H9 (cell line): ENCODE measurements around the gene PLCH2. TPM values are rescaled to one million over a fixed set of nuclear protein-coding genes. Genes with fewer than 3 reads are reported as not detected.

Experiments
- DNase-seq: peaks from one replicate; pipeline ENCODE4 v3.0.0-alpha.2; 2017
- H2AFZ ChIP-seq: one replicate; pipeline ENCODE4 v1.6.1; 2013; ENCODE audit warnings: mild to moderate bottlenecking, low read length, control low read depth, moderate library complexity
- H2AK5ac ChIP-seq: 2 replicates; pipeline ENCODE4 v1.6.1; 2013; ENCODE audit warnings: low read length, control low read depth, mixed read lengths; ENCODE audit not compliant: insufficient read length
- H2BK120ac ChIP-seq: one replicate; pipeline ENCODE4 v1.6.1; 2013; ENCODE audit warnings: low read depth, mild to moderate bottlenecking, low read length, control low read depth, inconsistent platforms; ENCODE audit not compliant: poor library complexity, severe bottlenecking
- H2BK12ac ChIP-seq: 2 replicates; pipeline ENCODE4 v1.6.1; 2013; ENCODE audit warnings: low read length, control low read depth, mixed read lengths, low read depth; ENCODE audit not compliant: insufficient read length
- H2BK15ac ChIP-seq: 2 replicates; pipeline ENCODE4 v1.6.1; 2013; ENCODE audit warnings: low read depth, low read length, control low read depth
- H2BK20ac ChIP-seq: one replicate; pipeline ENCODE4 v1.6.1; 2013; ENCODE audit warnings: low read depth, mild to moderate bottlenecking, low read length, control low read depth, inconsistent platforms; ENCODE audit not compliant: poor library complexity, severe bottlenecking
- H2BK5ac ChIP-seq: 2 replicates; pipeline ENCODE4 v1.6.1; 2013; ENCODE audit warnings: low read length, control low read depth, mixed read lengths; ENCODE audit not compliant: insufficient read length
- H3K14ac ChIP-seq: 2 replicates; pipeline ENCODE4 v1.6.1; 2013; ENCODE audit warnings: low read length, control low read depth; ENCODE audit not compliant: insufficient read depth
- H3K18ac ChIP-seq: 2 replicates; pipeline ENCODE4 v1.6.1; 2013; ENCODE audit warnings: low read depth, mild to moderate bottlenecking, mixed read lengths, low read length, control low read depth; ENCODE audit not compliant: insufficient read length
- H3K23ac ChIP-seq: 2 replicates; pipeline ENCODE4 v1.6.1; 2013; ENCODE audit warnings: low read length, control low read depth, mixed read lengths, low read depth; ENCODE audit not compliant: insufficient read length
- H3K23me2 ChIP-seq: 2 replicates; pipeline ENCODE4 v1.6.1; 2013; ENCODE audit warnings: low read depth, mild to moderate bottlenecking, mixed read lengths, low read length, control low read depth; ENCODE audit not compliant: insufficient read length, poor library complexity, severe bottlenecking
- H3K27ac ChIP-seq: 2 replicates; pipeline ENCODE4 v1.5.1; 2013; ENCODE audit warnings: low read length, control low read depth, mixed read lengths, low read depth; ENCODE audit not compliant: insufficient read length
- H3K27me3 ChIP-seq: 2 replicates; pipeline ENCODE4 v1.6.1; 2013; ENCODE audit warnings: low read length, control low read depth, inconsistent platforms; ENCODE audit not compliant: insufficient read depth
- H3K4ac ChIP-seq: 2 replicates; pipeline ENCODE4 v1.6.1; 2013; ENCODE audit warnings: low read depth, mild to moderate bottlenecking, control low read depth, inconsistent platforms, low read length, moderate library complexity
- H3K4me1 ChIP-seq: 2 replicates; pipeline ENCODE4 v1.6.1; 2013; ENCODE audit warnings: low read length, control low read depth, inconsistent platforms; ENCODE audit not compliant: insufficient read depth
- H3K4me2 ChIP-seq: 2 replicates; pipeline ENCODE4 v1.6.1; 2013; ENCODE audit warnings: low read length, control low read depth, mixed read lengths; ENCODE audit not compliant: insufficient read length, insufficient read depth
- H3K56ac ChIP-seq: 2 replicates; pipeline ENCODE4 v1.6.1; 2013; ENCODE audit warnings: low read depth, mild to moderate bottlenecking, mixed read lengths, low read length, control low read depth; ENCODE audit not compliant: insufficient read length
- H3K79me1 ChIP-seq: 2 replicates; pipeline ENCODE4 v1.6.1; 2013; ENCODE audit warnings: low read depth, mild to moderate bottlenecking, moderate library complexity, low read length, control low read depth, inconsistent platforms; ENCODE audit not compliant: insufficient read depth, poor library complexity, severe bottlenecking
- H3K79me2 ChIP-seq: 2 replicates; pipeline ENCODE4 v1.6.1; 2013; ENCODE audit warnings: low read length, control low read depth, inconsistent platforms; ENCODE audit not compliant: insufficient read depth
- H3K9ac ChIP-seq: 2 replicates; pipeline ENCODE4 v1.6.1; 2013; ENCODE audit warnings: low read length, control low read depth, mixed read lengths; ENCODE audit not compliant: insufficient read length; ENCODE audit errors: extremely low read depth
- H3K9me3 ChIP-seq: one replicate; pipeline ENCODE4 v1.6.1; 2013; ENCODE audit warnings: low read depth, low read length, inconsistent platforms; ENCODE audit not compliant: control insufficient read depth
- H3T11ph ChIP-seq: one replicate; pipeline ENCODE4 v1.6.1; 2013; ENCODE audit warnings: mild to moderate bottlenecking, low read length, control low read depth, inconsistent platforms
- H4K20me1 ChIP-seq: one replicate; pipeline ENCODE4 v1.6.1; 2013; ENCODE audit not compliant: control insufficient read depth, insufficient read length, insufficient read depth
- H4K5ac ChIP-seq: 2 replicates; pipeline ENCODE4 v1.6.1; 2013; ENCODE audit warnings: low read depth, mild to moderate bottlenecking, mixed read lengths, low read length, control low read depth; ENCODE audit not compliant: insufficient read length
- H4K8ac ChIP-seq: replicated peaks from 2 replicates; pipeline ENCODE4 v1.6.1; 2013; ENCODE audit warnings: low read length, control low read depth, mixed read lengths, low read depth; ENCODE audit not compliant: insufficient read length
- H4K91ac ChIP-seq: 2 replicates; pipeline ENCODE4 v1.6.1; 2013; ENCODE audit warnings: low read depth, mild to moderate bottlenecking, moderate library complexity, mixed read lengths, low read length, control low read depth; ENCODE audit not compliant: insufficient read length
- H3K27ac Mint-ChIP-seq, 3 experiments: 2 replicates in 2 of 3; 3 replicates in 1 of 3; pipeline ENCODE4 v1.8.0; 2020 to 2021; ENCODE audit warnings: mixed read lengths in 3 of 3, mild to moderate bottlenecking in 1 of 3, moderate library complexity in 1 of 3
- H3K27me3 Mint-ChIP-seq: 2 replicates; pipeline ENCODE4 v1.8.0; 2021; ENCODE audit warnings: low read depth, mild to moderate bottlenecking, moderate library complexity, mixed read lengths
- H3K36me3 Mint-ChIP-seq, 3 experiments: 2 replicates in 2 of 3; 3 replicates in 1 of 3; pipeline ENCODE4 v1.8.0; 2020 to 2021; ENCODE audit warnings: low read depth in 3 of 3, mixed read lengths in 3 of 3; ENCODE audit not compliant: insufficient read depth in 1 of 3
- H3K4me1 Mint-ChIP-seq, 2 experiments: 2 replicates each; pipeline ENCODE4 v1.8.0; 2020; ENCODE audit warnings: mixed read lengths in 2 of 2
- H3K4me3 Mint-ChIP-seq, 2 experiments: 2 replicates in 1 of 2; 3 replicates in 1 of 2; pipeline ENCODE4 v1.8.0; 2020 to 2021; ENCODE audit warnings: mild to moderate bottlenecking in 2 of 2, mixed read lengths in 2 of 2, moderate library complexity in 1 of 2
- H3K9me3 Mint-ChIP-seq, 2 experiments: 2 replicates in 1 of 2; 3 replicates in 1 of 2; pipeline ENCODE4 v1.8.0; 2020; ENCODE audit warnings: mild to moderate bottlenecking in 2 of 2, mixed read lengths in 2 of 2, moderate library complexity in 1 of 2
- WGBS: extraction: QIAGEN DNeasy Blood & Tissue Kit; methylation state at CpG from one replicate; pipeline ENCODE4 v1.1.7; 2013; ENCODE audit warnings: missing lambda C conversion rate, low lambda C conversion rate, mixed read lengths; ENCODE audit not compliant: insufficient read length; ENCODE audit errors: extremely low coverage; 5-methylcytosine and 5-hydroxymethylcytosine counted together
- total RNA-seq: library from RNA; stranded (reverse); gene quantifications from 2 replicates; pipeline ENCODE4 v1.2.1, GENCODE V29; 2021
- TF ChIP-seq, protein P1 (sequence below): fragments of 200-600 bp; sonication (generic); conservative IDR thresholded peaks from 3 replicates; pipeline ENCODE4 v1.8.0; 2021; ENCODE audit warnings: antibody characterized with exemption, mild to moderate bottlenecking

PLCH2 gene
- total RNA-seq, 1 experiment from 2014 or later = 0.09 TPM

DNA sequence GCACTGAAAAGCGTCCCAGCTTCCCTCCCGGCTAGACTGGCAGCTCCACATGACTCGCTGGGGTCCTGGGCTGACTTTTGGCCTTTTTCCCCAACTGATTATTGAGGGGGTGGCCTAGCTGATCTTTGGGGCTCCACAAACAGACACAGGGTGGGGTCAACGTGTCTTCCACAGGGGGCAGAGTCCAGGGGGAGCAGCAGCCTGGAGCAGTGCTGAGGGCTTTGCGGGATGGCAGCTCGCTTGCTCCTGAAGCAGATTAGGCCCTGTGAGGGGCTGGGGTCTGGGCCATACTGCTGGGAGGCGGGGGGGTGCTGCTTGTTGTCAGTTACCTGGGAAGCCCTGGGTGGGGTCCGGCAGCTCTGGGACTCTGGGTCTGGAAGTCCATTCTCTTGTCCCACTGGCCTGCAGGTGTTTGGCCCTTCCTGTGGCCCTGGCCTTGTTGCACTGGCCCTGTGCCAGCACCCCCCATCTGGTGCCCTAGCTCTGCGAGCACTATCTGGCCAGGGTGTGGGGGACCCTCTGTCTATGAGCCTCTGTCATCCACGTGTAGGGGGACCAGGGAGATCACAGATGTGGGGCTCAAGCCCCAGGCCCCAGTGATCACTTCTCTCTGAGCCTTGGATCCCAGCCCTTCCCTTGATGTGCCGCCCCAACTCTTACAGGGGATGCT, 66.3 kb downstream of the PLCH2 start:
- Histone ChIP-seq H2BK12ac (no peak overlapping the region), H3K56ac (no peak overlapping the region), H3K4ac (no peak overlapping the region), H3T11ph (no peak overlapping the region), H2BK20ac (no peak overlapping the region), H3K14ac (no peak overlapping the region), H2BK5ac (no peak overlapping the region), H3K9me3 (no peaks in the 10 kb centered on the region), H3K23ac (no peak overlapping the region), H3K79me1 (no peaks in the 10 kb centered on the region), H3K27ac (no peak overlapping the region), H4K91ac (no peak overlapping the region), H3K4me1 (no peaks in the 10 kb centered on the region), H4K5ac (no peak overlapping the region), H3K18ac (no peak overlapping the region), H3K79me2 (no peaks in the 10 kb centered on the region), H3K4me2 (no peak overlapping the region), H3K27me3 (no peaks in the 10 kb centered on the region; the same call in 1 of the 2 replicates), H2BK15ac (no peak overlapping the region), H3K9ac (no peak overlapping the region), H3K23me2 (peaks cover 11% of the 10 kb centered on the region), H2BK120ac (no peak overlapping the region), H2AFZ (no peak overlapping the region), H2AK5ac (no peak overlapping the region), H4K20me1 (no peaks in the 10 kb centered on the region), H4K8ac (no peak overlapping the region)
- WGBS = no CpG with 5 or more reads among the region's 11 CpGs
- TF ChIP-seq, protein P1, sequence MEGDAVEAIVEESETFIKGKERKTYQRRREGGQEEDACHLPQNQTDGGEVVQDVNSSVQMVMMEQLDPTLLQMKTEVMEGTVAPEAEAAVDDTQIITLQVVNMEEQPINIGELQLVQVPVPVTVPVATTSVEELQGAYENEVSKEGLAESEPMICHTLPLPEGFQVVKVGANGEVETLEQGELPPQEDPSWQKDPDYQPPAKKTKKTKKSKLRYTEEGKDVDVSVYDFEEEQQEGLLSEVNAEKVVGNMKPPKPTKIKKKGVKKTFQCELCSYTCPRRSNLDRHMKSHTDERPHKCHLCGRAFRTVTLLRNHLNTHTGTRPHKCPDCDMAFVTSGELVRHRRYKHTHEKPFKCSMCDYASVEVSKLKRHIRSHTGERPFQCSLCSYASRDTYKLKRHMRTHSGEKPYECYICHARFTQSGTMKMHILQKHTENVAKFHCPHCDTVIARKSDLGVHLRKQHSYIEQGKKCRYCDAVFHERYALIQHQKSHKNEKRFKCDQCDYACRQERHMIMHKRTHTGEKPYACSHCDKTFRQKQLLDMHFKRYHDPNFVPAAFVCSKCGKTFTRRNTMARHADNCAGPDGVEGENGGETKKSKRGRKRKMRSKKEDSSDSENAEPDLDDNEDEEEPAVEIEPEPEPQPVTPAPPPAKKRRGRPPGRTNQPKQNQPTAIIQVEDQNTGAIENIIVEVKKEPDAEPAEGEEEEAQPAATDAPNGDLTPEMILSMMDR = no peak
- Mint-ChIP-seq H3K9me3 (no peaks in the 10 kb centered on the region; a peak in 1 of 5 replicates), H3K27me3 (peaks cover 42% of the 10 kb centered on the region), H3K4me1 (peaks cover 3 to 20% of the 10 kb centered on the region in 2 experiments; a peak in 2 of 4 replicates), H3K27ac (peak overlapping the region in 1 of 3 experiments; percentile 39; a peak in 1 of 7 replicates), H3K36me3 (no peaks in the 10 kb centered on the region), H3K4me3 (no peak overlapping the region)
- no peak for DNase-seq
